Measurements from ENCODE around the gene PSMC1. TPM values are rescaled to one million over a fixed set of nuclear protein-coding genes. Genes with fewer than 3 reads are reported as not detected.

The PSMC1 gene
- total RNA-seq, 1 donor from 2014 or later = 169 TPM

- no peak for TF ChIP-seq CTCF (IDR thresholded peaks at IDR 0.05; ENCODE audit: insufficient read depth, low read length, poor library complexity, severe bottlenecking)
- no peaks in the 10 kb centered on the region for H3K36me3 ChIP-seq (ENCODE audit: control insufficient read depth, insufficient read depth, low read length)
- no peak overlapping the region for H3K4me3 ChIP-seq (ENCODE audit: low read depth, low read length)
- DNase-seq (ENCODE audit: low read depth) = no peak
- no peaks in the 10 kb centered on the region for H3K27me3 ChIP-seq (ENCODE audit: control insufficient read depth, insufficient read depth, low read length)
Observed at GRCh38 chr14:90319634-90320541, 63.5 kb downstream of the PSMC1 start.

- no peak overlapping the region for H3K4me3 ChIP-seq (ENCODE audit: low read depth, low read length)
- H3K27me3 ChIP-seq (ENCODE audit: control insufficient read depth, insufficient read depth, low read length) = no peaks in the 10 kb centered on the region
- H3K36me3 ChIP-seq (ENCODE audit: control insufficient read depth, insufficient read depth, low read length) = no peaks in the 10 kb centered on the region
- no peak for TF ChIP-seq CTCF (IDR thresholded peaks at IDR 0.05; ENCODE audit: insufficient read depth, low read length, poor library complexity, severe bottlenecking)
- no peak for DNase-seq (ENCODE audit: low read depth)
Observed at GRCh38 chr14:90321891-90322290, 65.5 kb downstream of the PSMC1 start.

Other genes starting within 250 kb of the PSMC1 start
- 0.13 and 0.89 TPM in 2 replicates for gene KCNK13, start 194.6 kb upstream of the PSMC1 start, total RNA-seq
- gene NRDE2, start 75.4 kb downstream of the PSMC1 start, total RNA-seq = 9.3 and 18.3 TPM in 2 replicates
- gene CALM1, start 140.5 kb downstream of the PSMC1 start, total RNA-seq = 293 and 328 TPM in 2 replicates

All from kidney epithelial cell (primary cell).